ENCODE results near the gene CENPT.
A peak's percentile ranks its signal among the peaks of the same experiment; 100 is the strongest.

The CENPT gene

DNA sequence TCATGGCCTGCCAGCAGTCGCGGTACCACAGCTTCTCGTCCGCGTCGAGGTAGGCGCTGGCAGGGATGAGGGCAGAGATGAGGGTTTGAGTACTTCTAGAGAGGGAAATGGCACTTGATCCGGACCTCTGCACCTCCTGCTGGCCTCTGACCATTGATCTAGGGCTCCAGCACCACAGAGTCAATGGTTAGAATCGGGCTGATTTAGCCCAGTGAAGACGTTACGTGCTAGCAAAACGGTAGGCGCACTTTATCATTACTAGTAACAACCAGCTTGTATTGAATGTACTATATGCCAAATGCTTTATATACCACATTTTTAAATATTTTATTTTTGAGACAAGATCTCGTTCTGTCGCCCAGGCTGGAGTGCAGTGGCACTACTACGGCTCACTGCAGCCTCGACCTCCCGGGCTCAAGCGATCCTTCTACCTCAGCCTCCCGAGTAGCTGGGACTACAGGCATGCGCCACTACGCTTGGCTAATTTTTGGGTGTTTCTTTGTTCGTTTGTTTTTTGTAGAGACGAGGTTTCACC, 40.3 kb downstream of the CENPT start:
- TF ChIP-seq ZFX (IDR thresholded peaks at IDR 0.05; ENCODE audit: borderline replicate concordance) = no peak
- TF ChIP-seq, protein P1, sequence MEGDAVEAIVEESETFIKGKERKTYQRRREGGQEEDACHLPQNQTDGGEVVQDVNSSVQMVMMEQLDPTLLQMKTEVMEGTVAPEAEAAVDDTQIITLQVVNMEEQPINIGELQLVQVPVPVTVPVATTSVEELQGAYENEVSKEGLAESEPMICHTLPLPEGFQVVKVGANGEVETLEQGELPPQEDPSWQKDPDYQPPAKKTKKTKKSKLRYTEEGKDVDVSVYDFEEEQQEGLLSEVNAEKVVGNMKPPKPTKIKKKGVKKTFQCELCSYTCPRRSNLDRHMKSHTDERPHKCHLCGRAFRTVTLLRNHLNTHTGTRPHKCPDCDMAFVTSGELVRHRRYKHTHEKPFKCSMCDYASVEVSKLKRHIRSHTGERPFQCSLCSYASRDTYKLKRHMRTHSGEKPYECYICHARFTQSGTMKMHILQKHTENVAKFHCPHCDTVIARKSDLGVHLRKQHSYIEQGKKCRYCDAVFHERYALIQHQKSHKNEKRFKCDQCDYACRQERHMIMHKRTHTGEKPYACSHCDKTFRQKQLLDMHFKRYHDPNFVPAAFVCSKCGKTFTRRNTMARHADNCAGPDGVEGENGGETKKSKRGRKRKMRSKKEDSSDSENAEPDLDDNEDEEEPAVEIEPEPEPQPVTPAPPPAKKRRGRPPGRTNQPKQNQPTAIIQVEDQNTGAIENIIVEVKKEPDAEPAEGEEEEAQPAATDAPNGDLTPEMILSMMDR (IDR thresholded peaks at IDR 0.05) = no peak
- H3K27ac ChIP-seq = peak overlapping the region; percentile 71

DNA sequence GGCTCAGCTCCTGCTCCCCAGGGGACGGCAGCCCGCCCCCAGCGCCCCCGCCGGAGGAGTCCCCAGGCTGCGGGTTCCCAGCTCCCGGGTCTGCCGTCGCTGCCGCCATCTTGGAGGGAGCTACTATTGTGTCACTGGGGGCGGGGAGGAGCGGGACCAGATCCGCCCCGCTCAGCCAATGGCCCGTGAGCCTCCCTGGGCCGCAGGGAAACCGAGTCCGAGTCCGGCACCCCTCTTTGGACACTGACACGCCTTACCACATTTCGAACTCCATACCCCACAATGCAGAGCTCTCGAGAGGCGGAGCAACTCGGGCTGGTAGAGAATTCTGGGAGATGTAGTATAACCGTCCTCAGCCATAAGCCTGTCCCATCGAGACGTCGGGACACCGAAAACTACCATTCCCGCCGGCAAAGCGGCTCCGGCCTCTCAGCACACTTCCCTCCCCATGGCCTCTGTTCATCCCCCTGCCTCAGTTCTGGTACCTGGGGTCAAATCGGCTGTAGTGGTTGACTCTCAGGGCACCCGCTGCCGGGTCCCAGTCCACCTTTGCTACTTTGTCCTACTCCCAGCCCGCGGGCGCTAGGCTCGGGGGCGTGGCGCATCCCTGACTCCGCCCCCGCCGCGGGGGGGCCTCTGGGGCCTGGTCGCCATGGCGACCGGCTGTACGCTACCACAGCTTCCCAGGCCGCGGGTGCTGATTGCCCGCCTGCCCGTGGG, 40.9 kb downstream of the CENPT start, which contains the start of the genes RANBP10 and TSNAXIP1:
RANBP10 (minus strand) TSS at position 133 of the 720 bp plus-strand sequence; CDS start at position 109, 24 bp downstream.
TSNAXIP1 (plus strand) TSS at position 462 of the 720 bp plus-strand sequence. CDS start 261 bp downstream, outside the sequence.
- peak within 1 kb of the TSS; percentile 71 for H3K27ac ChIP-seq
- no peak for TF ChIP-seq ZFX (IDR thresholded peaks at IDR 0.05; ENCODE audit: borderline replicate concordance)
- TF ChIP-seq, protein P1 (IDR thresholded peaks at IDR 0.05) = no peak

DNA sequence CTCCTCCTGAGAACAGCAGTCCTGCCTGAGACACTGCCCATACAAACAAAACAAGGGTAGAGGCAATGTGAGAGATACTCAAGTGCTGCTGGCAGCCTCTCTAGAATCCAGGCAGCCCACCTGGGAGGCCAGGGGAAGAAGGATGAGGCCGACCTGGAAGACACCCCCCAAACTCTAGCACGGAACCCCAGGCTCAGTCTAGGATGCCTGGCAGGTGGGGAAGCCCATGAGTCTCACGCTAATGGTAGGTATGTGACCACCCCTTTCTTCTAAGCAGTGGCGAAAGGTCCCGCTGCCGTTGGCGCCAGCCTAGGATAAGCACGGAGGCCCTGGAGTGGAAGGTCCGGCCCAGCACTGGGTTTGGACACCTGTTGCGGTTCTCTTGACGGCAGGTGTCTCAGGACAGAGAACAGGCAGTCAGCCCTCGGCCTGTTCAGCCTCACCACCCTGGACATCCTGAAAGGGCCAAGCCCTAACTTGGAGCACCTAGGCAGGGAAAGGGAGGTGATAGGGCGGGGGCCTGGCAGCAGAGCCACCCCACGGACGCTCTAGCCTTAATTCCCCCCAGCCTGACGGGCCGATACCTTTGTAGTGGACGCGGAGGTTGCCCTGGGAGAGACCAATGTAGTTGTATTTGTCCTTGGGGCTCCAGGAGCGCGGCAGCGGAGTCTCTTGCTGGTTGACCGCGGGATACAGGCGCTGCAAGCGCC, 41.6 kb downstream of the CENPT start:
- TF ChIP-seq ZFX (IDR thresholded peaks at IDR 0.05; ENCODE audit: borderline replicate concordance) = no peak
- TF ChIP-seq, protein P1 (IDR thresholded peaks at IDR 0.05) = no peak
- peak overlapping the region; percentile 71 for H3K27ac ChIP-seq

DNA sequence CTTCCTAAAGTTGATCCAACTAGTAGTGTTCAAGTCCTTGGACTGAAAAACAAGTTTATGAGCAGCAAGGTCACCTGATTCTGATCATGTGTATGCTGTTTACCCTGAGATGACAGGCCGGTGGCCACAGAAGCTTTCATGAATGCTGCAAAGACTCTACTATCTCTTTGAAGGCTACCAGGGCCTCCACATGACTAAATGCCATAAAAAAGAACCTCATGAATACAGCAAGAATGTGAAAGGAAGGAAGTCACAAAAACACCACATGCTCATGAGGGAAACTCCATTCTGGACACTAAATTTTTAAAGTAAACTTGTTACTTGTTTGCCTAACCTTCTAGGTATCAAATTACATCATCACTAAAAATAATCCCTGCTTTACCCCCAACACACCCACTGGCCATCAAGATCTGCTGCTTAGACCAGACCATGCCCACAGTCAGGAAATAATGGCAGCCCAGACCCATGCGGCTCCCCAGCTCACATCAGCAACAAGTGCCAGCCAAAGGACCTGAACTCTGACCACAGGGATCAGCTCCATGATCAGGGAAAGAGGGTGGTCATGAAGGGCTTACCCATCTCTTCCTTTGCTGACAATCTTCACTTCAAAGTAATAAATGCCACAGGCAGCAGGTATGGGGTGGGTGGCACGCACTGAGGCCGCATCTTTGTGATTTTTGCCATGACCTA, 42.5 kb downstream of the CENPT start:
- no peak for TF ChIP-seq ZFX (IDR thresholded peaks at IDR 0.05; ENCODE audit: borderline replicate concordance)
- TF ChIP-seq, protein P1 (IDR thresholded peaks at IDR 0.05) = no peak

DNA sequence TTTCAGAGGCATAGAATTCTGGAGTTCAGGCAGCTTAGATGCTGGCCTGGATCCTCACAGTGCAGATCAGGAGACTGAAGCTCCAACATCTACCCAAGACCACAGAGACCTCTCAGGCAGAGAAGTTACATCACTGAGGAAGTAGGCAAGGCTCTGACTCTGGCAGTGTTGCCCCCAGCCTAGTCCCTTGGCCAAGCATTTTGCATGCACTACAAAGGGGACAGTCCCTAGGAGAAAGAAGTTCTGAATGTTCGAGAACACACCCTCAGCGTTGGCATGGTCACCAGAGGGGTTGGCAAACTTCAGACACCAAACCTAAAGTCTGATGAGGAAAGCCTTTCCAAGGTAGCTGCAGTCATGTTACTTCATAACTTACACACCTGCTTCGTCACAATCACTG, 43.6 kb downstream of the CENPT start:
- TF ChIP-seq, protein P1 (IDR thresholded peaks at IDR 0.05) = no peak
- no peak for TF ChIP-seq ZFX (IDR thresholded peaks at IDR 0.05; ENCODE audit: borderline replicate concordance)
- H3K27ac ChIP-seq = no peak overlapping the region

More for the DNA sequence above, 42.5 kb downstream of the CENPT start:
- peak overlapping the region; percentile 71 for H3K27ac ChIP-seq

DNA sequence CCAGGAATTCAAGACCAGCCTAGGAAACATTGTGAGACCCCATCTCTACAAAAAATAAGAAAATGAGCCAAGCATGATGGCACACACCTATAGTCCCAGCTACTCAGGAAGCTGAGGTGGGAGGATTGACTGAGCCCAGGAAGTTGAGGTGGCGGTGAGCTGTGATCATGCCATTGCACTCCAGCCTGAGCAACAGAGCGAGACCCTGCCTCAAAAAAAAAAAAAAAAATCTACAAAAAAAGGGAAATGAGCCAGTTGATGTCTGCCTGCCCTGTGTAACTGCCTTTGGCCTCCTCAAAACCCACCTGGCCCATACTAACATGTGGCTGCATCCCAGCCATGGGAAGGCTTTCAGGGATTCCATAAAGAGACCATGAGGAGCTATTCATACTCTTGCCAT, 45.6 kb downstream of the CENPT start:
- no peak overlapping the region for H3K27ac ChIP-seq
- TF ChIP-seq ZFX (IDR thresholded peaks at IDR 0.05; ENCODE audit: borderline replicate concordance) = no peak
- TF ChIP-seq, protein P1 (IDR thresholded peaks at IDR 0.05) = no peak
